ENCODE measurements around the gene SLC25A21.

SLC25A21 gene

GRCh38 chr14:37045340-37046061 lies 126.9 kb downstream of the SLC25A21 start:
- no peak for DNase-seq (ENCODE audit: low spot score)

DNA sequence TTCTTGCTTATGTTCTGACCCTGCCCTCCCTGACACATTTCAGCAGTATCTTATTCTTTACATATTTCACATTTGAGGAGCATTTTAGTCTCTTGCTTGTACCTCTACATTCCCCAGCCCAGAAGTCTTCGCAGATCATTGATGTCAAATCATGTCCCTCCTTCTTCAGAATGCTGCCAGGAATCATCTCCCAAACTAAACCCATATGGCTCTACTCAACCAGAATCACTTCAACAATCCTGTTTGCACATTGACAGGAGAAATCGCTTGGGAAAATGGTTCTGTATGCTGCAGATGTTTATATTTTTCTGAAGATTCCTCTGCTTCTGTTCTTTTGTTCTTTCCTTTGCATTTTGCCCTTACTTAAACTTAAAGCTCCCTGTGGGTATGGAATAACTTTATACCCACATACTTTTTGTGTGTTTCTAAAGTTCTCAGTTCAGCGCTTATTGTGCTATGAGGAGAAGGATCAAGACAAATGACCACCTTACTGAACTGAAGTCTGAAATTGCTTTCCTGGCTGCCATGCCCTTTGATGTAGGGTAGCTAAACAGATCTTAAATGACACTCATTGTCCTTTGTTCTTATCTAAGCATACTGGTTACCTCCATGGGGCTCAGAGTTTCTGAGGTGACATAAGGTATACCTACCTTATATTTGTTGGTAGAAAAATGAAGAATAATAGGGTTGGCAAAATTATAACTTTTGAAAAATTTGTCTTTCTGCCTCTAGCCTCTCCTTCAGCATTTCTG lies 134.6 kb downstream of the SLC25A21 start:
- DNase-seq (ENCODE audit: low spot score), result no peak

- no peak for DNase-seq (ENCODE audit: low spot score)
Observed at GRCh38 chr14:37036669-37037341, 135.6 kb downstream of the SLC25A21 start.

- no peak for DNase-seq (ENCODE audit: low spot score)
Observed at GRCh38 chr14:37035401-37035800, 137.0 kb downstream of the SLC25A21 start.

GRCh38 chr14:37034410-37035285 lies 137.8 kb downstream of the SLC25A21 start:
- DNase-seq (ENCODE audit: low spot score), result no peak

- no peak for DNase-seq (ENCODE audit: low spot score)
Observed at GRCh38 chr14:37032863-37033262, 139.5 kb downstream of the SLC25A21 start.

DNA sequence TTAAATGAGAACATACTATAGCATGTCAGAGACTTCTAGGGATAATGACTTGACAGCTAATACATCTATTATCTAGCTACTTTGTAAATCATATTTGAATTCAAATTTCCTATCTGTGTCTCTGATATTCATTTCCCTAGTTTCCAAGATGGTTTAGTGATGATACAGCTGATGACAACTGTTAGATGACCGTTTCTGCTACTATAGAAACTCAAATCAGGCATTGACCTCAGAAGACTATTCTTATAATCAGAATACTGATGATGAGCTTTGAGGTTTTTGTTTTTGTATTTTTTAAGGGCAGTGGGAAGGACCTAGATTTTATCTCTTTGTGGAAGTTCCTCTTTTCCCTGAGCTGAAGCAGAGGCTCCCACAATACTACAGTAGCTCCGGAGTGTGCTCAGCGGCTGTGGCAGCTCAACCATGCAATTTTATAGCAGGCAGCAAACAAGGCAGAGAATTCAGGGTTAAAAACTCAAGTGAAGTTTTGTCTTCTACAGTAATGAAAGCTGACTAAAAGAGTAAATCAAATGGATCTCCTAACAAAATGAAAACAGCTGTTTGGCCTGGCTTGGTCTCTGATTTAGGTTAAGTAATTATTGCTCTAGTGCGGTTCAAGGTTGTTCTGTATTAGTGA lies 145.1 kb downstream of the SLC25A21 start:
- DNase-seq (ENCODE audit: low spot score), result no peak

DNA sequence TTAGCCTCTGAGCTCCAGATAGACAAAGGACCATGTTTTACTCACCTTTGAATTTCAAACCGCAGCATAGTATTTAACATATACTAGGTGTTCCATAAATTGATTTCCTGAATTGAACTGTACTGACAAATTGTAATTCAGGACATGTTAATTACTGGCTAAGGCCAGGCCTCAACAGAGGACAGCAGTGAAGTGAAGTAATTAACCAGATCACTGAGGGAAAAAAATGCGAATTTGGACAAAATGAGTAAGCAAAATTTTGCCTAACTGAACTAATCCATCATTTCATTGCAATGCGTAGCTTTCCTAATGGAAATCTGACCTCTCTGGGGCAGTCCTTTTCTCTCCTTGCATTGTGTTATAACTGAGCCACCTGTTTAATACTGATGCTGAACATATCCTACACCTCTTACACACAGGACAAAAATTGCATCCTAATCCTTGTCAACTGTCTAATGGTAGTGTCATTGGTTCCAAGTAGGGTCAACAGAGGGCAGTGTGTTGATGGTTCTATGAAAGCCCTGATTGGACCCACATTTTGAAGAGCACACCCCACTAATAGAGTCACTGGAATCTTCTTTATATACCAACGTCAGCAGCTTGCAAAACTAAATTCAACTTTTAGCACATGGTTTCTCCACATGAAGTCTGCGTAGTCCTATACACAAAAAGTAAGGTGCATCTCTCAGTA lies 148.4 kb downstream of the SLC25A21 start:
- DNase-seq (ENCODE audit: low spot score), result no peak

GRCh38 chr14:37021390-37021789 lies 151.0 kb downstream of the SLC25A21 start:
- DNase-seq (ENCODE audit: low spot score), result no peak

GRCh38 chr14:37019488-37019887 lies 152.9 kb downstream of the SLC25A21 start:
- DNase-seq (ENCODE audit: low spot score), result no peak

- no peak for DNase-seq (ENCODE audit: low spot score)
Observed at GRCh38 chr14:37018571-37019240, 153.7 kb downstream of the SLC25A21 start.

GRCh38 chr14:37013078-37013477 lies 159.3 kb downstream of the SLC25A21 start:
- DNase-seq (ENCODE audit: low spot score), result no peak

GRCh38 chr14:36998686-36999085 lies 173.7 kb downstream of the SLC25A21 start:
- no peak for DNase-seq (ENCODE audit: low spot score)

GRCh38 chr14:36997843-36998242 lies 174.6 kb downstream of the SLC25A21 start:
- DNase-seq (ENCODE audit: low spot score), result no peak

DNA sequence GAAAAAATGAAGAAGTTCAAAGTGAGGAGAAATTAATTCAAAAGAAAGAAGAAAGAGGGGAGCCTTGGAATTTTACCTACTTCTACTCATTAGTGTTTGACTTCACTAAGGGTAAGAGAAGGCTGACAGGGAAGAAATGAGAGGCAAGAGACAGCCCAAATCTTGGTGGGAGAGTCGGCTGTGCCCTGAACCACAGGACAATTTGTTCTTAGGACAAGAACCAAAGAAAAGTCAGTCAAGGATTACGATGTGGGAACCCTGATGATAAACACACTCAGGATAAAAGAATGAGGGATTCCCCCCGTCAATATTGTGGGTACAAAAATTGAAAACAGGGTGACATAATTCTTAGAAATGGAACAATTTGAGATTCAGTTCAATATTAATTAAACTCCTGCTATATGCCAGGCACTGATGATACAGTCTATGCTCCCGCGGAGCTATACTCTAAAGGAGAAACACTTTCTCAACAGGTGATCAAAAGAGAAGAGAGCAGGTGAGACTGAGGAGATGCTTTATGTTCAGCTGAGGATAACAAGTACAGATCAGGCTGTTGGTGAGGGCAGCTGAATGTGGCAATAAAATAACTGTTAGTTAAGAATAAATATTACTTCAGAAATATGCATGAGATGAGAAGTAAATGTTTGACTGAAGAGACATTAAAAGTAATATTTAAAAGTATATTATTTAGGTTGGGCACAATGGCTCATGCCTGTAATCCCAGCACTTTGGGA lies 175.4 kb downstream of the SLC25A21 start:
- no peak for DNase-seq (ENCODE audit: low spot score)

DNA sequence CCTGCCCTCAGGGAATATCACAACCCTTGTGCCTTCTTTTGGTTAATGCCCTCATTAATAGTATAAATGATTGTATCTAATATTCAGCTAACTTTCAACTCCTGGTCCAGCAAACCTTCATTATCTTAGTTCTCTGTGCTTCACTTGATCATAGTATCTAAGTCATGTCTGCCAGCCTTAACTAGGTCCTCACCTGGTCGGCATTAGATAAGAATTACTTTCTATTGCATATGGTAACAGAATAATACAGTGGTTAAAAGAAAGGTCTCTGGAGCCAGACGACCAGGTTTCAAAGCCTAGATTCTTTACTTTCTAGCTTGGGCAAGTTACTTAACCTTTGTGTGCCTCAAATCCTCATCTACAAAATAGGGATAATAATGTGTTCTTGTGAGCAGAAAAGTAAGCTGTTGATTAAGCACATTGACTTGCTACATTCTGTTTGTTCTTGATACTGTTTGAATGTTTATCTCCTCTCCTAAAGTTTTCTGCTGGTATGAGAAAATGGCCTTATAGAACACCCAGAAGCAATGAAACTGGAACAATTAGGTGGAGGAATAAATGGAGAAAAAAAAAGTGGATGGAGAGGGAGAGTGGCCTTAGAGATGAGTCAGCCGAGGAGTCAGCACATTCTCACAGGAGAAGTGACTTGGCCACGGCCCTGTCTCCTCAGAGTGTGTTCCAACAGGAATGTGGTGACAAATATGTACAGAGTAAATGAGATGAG lies 176.1 kb downstream of the SLC25A21 start:
- DNase-seq (ENCODE audit: low spot score), result no peak

- no peak for DNase-seq (ENCODE audit: low spot score)
Observed at GRCh38 chr14:36989806-36990205, 182.6 kb downstream of the SLC25A21 start.

DNA sequence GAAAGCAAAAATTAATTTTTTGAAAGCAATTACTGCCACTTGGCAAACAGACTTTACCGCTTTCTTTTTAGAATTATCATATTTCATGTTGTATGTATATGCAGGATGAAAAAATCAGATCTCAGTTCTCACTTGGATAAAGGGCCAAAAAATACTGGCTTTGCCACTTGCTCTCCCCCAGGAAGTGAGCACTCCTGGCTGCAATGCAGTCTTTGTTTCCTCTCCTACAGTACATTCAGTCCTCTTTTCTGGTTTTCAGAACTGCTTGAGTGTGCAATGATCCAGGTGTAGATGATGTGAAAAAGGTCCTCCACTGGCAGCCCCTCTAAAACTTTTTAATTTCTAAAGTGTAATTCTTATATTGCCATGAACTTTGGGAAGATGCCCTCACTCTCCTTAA lies 183.4 kb downstream of the SLC25A21 start:
- DNase-seq (ENCODE audit: low spot score), result no peak

DNA sequence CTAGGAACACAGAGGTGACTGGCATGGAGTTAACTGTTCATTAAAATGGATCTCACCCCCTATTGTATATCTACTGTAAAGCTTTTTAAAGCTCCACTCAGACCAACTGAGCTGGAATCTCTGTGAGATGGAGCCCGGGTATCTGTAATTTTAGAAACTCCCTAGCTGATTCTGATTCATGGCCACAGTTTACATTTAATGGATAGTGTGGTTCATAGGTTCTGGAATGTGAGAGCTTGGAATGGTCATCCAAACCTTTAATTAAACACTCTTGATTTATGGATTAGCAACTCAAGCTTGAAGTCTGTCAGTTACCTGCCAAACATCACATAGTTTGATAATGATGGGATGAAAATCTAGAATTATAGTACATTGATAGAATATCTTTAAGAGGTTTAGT lies 183.8 kb downstream of the SLC25A21 start:
- DNase-seq (ENCODE audit: low spot score), result no peak

All from HuH-7.5 (cell line).